GM23338 (cell line): ENCODE data around the gene MYOD1. TPM values are rescaled to one million over a fixed set of nuclear protein-coding genes. Genes with fewer than 3 reads are reported as not detected.

ENCODE experiments used
- ATAC-seq: fragments of 200-7000 bp; cut with Tn5 transposase; 3 replicates; pipeline ENCODE4 v1.9.1; 2020
- DNase-seq: peaks from one replicate; pipeline ENCODE4 v3.0.0-alpha.2; 2015; ENCODE audit warnings: low spot score
- H2AFZ ChIP-seq: fragments of 200-600 bp; sonication (generic); 2 replicates; pipeline ENCODE4 v1.8.0; 2016; ENCODE audit warnings: antibody characterized with exemption, mild to moderate bottlenecking, moderate library complexity
- H3F3A ChIP-seq: fragments of 200-600 bp; sonication (generic); replicated peaks from 2 replicates; pipeline ENCODE4 v1.8.0; 2017; ENCODE audit warnings: antibody characterized with exemption, mixed run types, low read depth
- H3K27ac ChIP-seq: fragments of 200-600 bp; sonication (generic); 2 replicates; pipeline ENCODE4 v1.6.1; 2016; ENCODE audit warnings: low read depth
- H3K27me3 ChIP-seq: fragments of 200-600 bp; sonication (generic); 2 replicates; pipeline ENCODE4 v1.8.0; 2016; ENCODE audit warnings: mild to moderate bottlenecking, mixed run types, moderate library complexity; ENCODE audit not compliant: insufficient read depth
- H3K36me3 ChIP-seq: fragments of 200-600 bp; sonication (generic); 2 replicates; pipeline ENCODE4 v1.8.0; 2016; ENCODE audit warnings: mild to moderate bottlenecking; ENCODE audit not compliant: insufficient read depth
- H3K4me1 ChIP-seq: fragments of 200-600 bp; sonication (generic); 2 replicates; pipeline ENCODE4 v1.8.0; 2016; ENCODE audit warnings: mild to moderate bottlenecking, moderate library complexity; ENCODE audit not compliant: insufficient read depth
- H3K4me2 ChIP-seq: fragments of 200-600 bp; sonication (generic); 2 replicates; pipeline ENCODE4 v1.7.1; 2017; ENCODE audit warnings: mixed run types
- H3K4me3 ChIP-seq: fragments of 200-600 bp; sonication (generic); 2 replicates; pipeline ENCODE4 v1.6.1; 2016; ENCODE audit warnings: mixed run types
- H3K79me2 ChIP-seq: fragments of 200-600 bp; sonication (generic); replicated peaks from 2 replicates; pipeline ENCODE4 v1.8.0; 2017; ENCODE audit warnings: mild to moderate bottlenecking; ENCODE audit not compliant: insufficient read depth
- H3K9me2 ChIP-seq: fragments of 200-600 bp; sonication (generic); 2 replicates; pipeline ENCODE4 v1.8.0; 2017; ENCODE audit not compliant: insufficient read depth
- H4K20me1 ChIP-seq: fragments of 200-600 bp; sonication (generic); replicated peaks from 2 replicates; pipeline ENCODE4 v1.8.0; 2017; ENCODE audit warnings: mild to moderate bottlenecking; ENCODE audit not compliant: insufficient read depth
- H3K27ac Mint-ChIP-seq: 2 replicates; pipeline ENCODE4 v1.8.0; 2020; ENCODE audit warnings: inconsistent platforms, mild to moderate bottlenecking, moderate library complexity, mixed read lengths
- H3K27me3 Mint-ChIP-seq: 3 replicates; pipeline ENCODE4 v1.8.0; 2022; ENCODE audit warnings: low read depth, mild to moderate bottlenecking, moderate library complexity, mixed read lengths, inconsistent platforms; ENCODE audit not compliant: insufficient read depth, poor library complexity
- H3K36me3 Mint-ChIP-seq: 3 replicates; pipeline ENCODE4 v1.8.0; 2021; ENCODE audit warnings: low read depth, mild to moderate bottlenecking, inconsistent platforms, moderate library complexity, mixed read lengths
- H3K4me1 Mint-ChIP-seq: 3 replicates; pipeline ENCODE4 v1.8.0; 2020; ENCODE audit warnings: mild to moderate bottlenecking, inconsistent platforms, mixed read lengths
- H3K4me3 Mint-ChIP-seq: 3 replicates; pipeline ENCODE4 v1.8.0; 2021; ENCODE audit warnings: moderate library complexity, mild to moderate bottlenecking, inconsistent platforms, mixed read lengths
- H3K9me3 Mint-ChIP-seq: 3 replicates; pipeline ENCODE4 v1.8.0; 2020; ENCODE audit warnings: moderate library complexity, mild to moderate bottlenecking, inconsistent platforms, mixed read lengths
- CTCF ChIP-seq, 2 experiments: fragments of 200-600 bp in 1 of 2; sonication (generic) in 1 of 2; conservative IDR thresholded peaks; 2 replicates each; pipeline versions ENCODE4 v1.5.1 to v1.6.1; 2016 to 2017; ENCODE audit warnings: antibody characterized with exemption in 2 of 2, low read depth in 2 of 2, mild to moderate bottlenecking in 2 of 2, moderate library complexity in 1 of 2
- ETS1 ChIP-seq: IDR thresholded peaks from 2 replicates; pipeline ENCODE4 v1.6.1; 2016; ENCODE audit warnings: antibody characterized with exemption
- EZH2 ChIP-seq: fragments of 200-600 bp; sonication (generic); IDR thresholded peaks from one replicate; pipeline ENCODE4 v1.8.0; 2017; ENCODE audit warnings: antibody characterized with exemption, mild to moderate bottlenecking, low read depth; ENCODE audit not compliant: unreplicated experiment
- EZH2phosphoT487 ChIP-seq: fragments of 200-600 bp; sonication (generic); IDR thresholded peaks from one replicate; pipeline ENCODE4 v1.8.1; 2018; ENCODE audit warnings: antibody characterized with exemption; ENCODE audit not compliant: unreplicated experiment
- JUNB ChIP-seq: IDR thresholded peaks from one replicate; pipeline ENCODE4 v1.6.1; 2016; ENCODE audit warnings: antibody characterized with exemption; ENCODE audit not compliant: unreplicated experiment
- NANOG ChIP-seq: IDR thresholded peaks from 2 replicates; pipeline ENCODE4 v1.6.1; 2016; ENCODE audit warnings: antibody characterized with exemption, borderline replicate concordance
- POLR2AphosphoS5 ChIP-seq: IDR thresholded peaks from 2 replicates; pipeline ENCODE4 v1.6.1; 2016; ENCODE audit warnings: antibody characterized with exemption, low read depth
- REST ChIP-seq: IDR thresholded peaks from one replicate; pipeline ENCODE4 v1.6.1; 2018; ENCODE audit warnings: antibody characterized with exemption; ENCODE audit not compliant: unreplicated experiment
- STAT1 ChIP-seq: IDR thresholded peaks from one replicate; pipeline ENCODE4 v1.6.1; 2016; ENCODE audit warnings: antibody characterized with exemption; ENCODE audit not compliant: unreplicated experiment
- ZNF114 ChIP-seq: fragments of 250-450 bp; sonication (Bioruptor Pico); IDR thresholded peaks from 2 replicates; pipeline ENCODE4 v1.5.0; 2020; ENCODE audit warnings: mild to moderate bottlenecking, moderate library complexity
- ZNF331 ChIP-seq: fragments of 250-450 bp; sonication (Bioruptor Pico); IDR thresholded peaks from 2 replicates; pipeline ENCODE4 v1.5.0; 2020; ENCODE audit warnings: low read depth, mild to moderate bottlenecking, moderate library complexity
- polyA plus RNA-seq: library from polyadenylated mRNA; unstranded; fragments of >200 nt; fragmentation: Nextera tagmentation; extraction: Ambion mirVana; gene quantifications from 2 replicates; pipeline ENCODE4 v1.2.1, GENCODE V29; 2016
- total RNA-seq: library from RNA; depleted of rRNA; stranded (reverse); fragments of >200 nt; shearing (Covaris generic); gene quantifications from 2 replicates; pipeline ENCODE4 v1.2.3, GENCODE V29; 2014

MYOD1 gene
- total and polyA plus RNA-seq, 2 experiments from 2014 or later, result not detected

- H3K27ac Mint-ChIP-seq, result no peak overlapping the region
- no peaks in the 10 kb centered on the region for H3K36me3 Mint-ChIP-seq
- Histone ChIP-seq H3K4me3 (no peak overlapping the region), H3K9me2 (no peaks in the 10 kb centered on the region), H4K20me1 (no peaks in the 10 kb centered on the region), H2AFZ (no peak overlapping the region), H3K4me2 (no peak overlapping the region), H3F3A (no peaks in the 10 kb centered on the region), H3K79me2 (no peaks in the 10 kb centered on the region), H3K4me1 (no peaks in the 10 kb centered on the region), H3K27me3 (no peaks in the 10 kb centered on the region), H3K27ac (no peak overlapping the region), H3K36me3 (no peaks in the 10 kb centered on the region)
- no peak for ATAC-seq
- H3K4me3 Mint-ChIP-seq, result no peak overlapping the region
- H3K4me1 Mint-ChIP-seq, result no peaks in the 10 kb centered on the region
- DNase-seq, result no peak
- H3K27me3 Mint-ChIP-seq, result peaks cover 11% of the 10 kb centered on the region
- H3K9me3 Mint-ChIP-seq, result no peaks in the 10 kb centered on the region
- TF ChIP-seq CTCF (conservative IDR thresholded peaks at IDR 0.05; ENCODE audit: low read depth in 2 of 2), result no peak
- TF ChIP-seq NANOG, result no peak
- no peak for TF ChIP-seq ETS1
Observed at GRCh38 chr11:17747131-17747955, 28.0 kb downstream of the MYOD1 start.

- no peaks in the 10 kb centered on the region for H3K36me3 Mint-ChIP-seq
- Histone ChIP-seq H3K4me2 (no peak overlapping the region), H3K4me1 (no peaks in the 10 kb centered on the region), H3K4me3 (no peak overlapping the region), H4K20me1 (no peaks in the 10 kb centered on the region), H3K79me2 (no peaks in the 10 kb centered on the region), H3F3A (no peaks in the 10 kb centered on the region), H3K36me3 (no peaks in the 10 kb centered on the region), H3K27me3 (no peaks in the 10 kb centered on the region), H3K27ac (no peak overlapping the region), H2AFZ (no peak overlapping the region), H3K9me2 (no peaks in the 10 kb centered on the region)
- ATAC-seq (no peak), DNase-seq (no peak)
- H3K4me3 Mint-ChIP-seq, result no peak overlapping the region
- no peak overlapping the region for H3K27ac Mint-ChIP-seq
- H3K4me1 Mint-ChIP-seq, result no peaks in the 10 kb centered on the region
- TF ChIP-seq ZNF331 (no peak), CTCF (conservative IDR thresholded peaks at IDR 0.05; ENCODE audit: low read depth in 2 of 2) (no peak), REST (no peak), NANOG (no peak), ZNF114 (CRISPR knock-in tag) (no peak), JUNB (no peak), STAT1 (no peak), EZH2phosphoT487 (no peak), ETS1 (no peak), EZH2 (no peak), POLR2AphosphoS5 (no peak)
- H3K27me3 Mint-ChIP-seq, result peaks cover 11% of the 10 kb centered on the region
- no peaks in the 10 kb centered on the region for H3K9me3 Mint-ChIP-seq
Observed at GRCh38 chr11:17748044-17748443, 28.7 kb downstream of the MYOD1 start.
